OCI-LY7 (cell line): ENCODE data around the gene PRPF8.

Experiments
- EZH2phosphoT487 ChIP-seq: fragments of 200-600 bp; sonication (generic); IDR thresholded peaks from 2 replicates; pipeline ENCODE4 v1.6.1; 2018; ENCODE audit warnings: low read depth, borderline replicate concordance, mild to moderate bottlenecking, mixed run types, antibody characterized with exemption, low read length, moderate library complexity, mixed read lengths
- TF ChIP-seq, protein P1 (sequence below): fragments of 200-600 bp; sonication (generic); conservative IDR thresholded peaks from 2 replicates; pipeline ENCODE4 v1.5.1; 2014; ENCODE audit warnings: mild to moderate bottlenecking, antibody characterized with exemption, low read length, moderate library complexity, mixed read lengths

DNA sequence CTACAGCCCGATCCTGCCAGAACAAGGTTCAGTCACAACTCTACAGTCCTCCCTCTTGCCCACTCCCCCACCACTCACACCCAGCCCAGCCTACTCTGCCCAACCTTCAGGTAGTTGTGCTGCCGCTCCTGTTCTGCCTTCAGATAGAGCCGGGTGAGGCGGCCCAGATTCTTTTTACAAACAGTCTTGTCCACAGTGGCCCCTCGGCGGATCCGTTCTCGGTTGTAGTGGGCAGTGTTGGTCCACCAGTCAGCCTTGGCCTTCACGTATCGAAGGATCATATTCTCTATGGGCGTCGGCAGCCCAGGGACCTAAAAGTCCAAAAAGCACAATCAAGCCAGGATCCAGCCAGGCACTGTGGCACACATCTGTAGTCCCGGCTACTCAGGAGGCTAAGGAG, 8.3 kb downstream of the PRPF8 start:
- TF ChIP-seq, protein P1, sequence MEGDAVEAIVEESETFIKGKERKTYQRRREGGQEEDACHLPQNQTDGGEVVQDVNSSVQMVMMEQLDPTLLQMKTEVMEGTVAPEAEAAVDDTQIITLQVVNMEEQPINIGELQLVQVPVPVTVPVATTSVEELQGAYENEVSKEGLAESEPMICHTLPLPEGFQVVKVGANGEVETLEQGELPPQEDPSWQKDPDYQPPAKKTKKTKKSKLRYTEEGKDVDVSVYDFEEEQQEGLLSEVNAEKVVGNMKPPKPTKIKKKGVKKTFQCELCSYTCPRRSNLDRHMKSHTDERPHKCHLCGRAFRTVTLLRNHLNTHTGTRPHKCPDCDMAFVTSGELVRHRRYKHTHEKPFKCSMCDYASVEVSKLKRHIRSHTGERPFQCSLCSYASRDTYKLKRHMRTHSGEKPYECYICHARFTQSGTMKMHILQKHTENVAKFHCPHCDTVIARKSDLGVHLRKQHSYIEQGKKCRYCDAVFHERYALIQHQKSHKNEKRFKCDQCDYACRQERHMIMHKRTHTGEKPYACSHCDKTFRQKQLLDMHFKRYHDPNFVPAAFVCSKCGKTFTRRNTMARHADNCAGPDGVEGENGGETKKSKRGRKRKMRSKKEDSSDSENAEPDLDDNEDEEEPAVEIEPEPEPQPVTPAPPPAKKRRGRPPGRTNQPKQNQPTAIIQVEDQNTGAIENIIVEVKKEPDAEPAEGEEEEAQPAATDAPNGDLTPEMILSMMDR = no peak
- no peak for TF ChIP-seq EZH2phosphoT487
